HG02870 (cell line): ENCODE results near the gene CDC5L.

Experiments used
- ATAC-seq: cut with Tn5 transposase; IDR thresholded peaks from one replicate; pipeline ENCODE4 v1.9.1; 2021; ENCODE audit warnings: mild to moderate bottlenecking, moderate library complexity; ENCODE audit not compliant: unreplicated experiment

CDC5L gene

GRCh38 chr6:44473393-44474189 lies 86.1 kb downstream of the CDC5L start:
- no peak for ATAC-seq

DNA sequence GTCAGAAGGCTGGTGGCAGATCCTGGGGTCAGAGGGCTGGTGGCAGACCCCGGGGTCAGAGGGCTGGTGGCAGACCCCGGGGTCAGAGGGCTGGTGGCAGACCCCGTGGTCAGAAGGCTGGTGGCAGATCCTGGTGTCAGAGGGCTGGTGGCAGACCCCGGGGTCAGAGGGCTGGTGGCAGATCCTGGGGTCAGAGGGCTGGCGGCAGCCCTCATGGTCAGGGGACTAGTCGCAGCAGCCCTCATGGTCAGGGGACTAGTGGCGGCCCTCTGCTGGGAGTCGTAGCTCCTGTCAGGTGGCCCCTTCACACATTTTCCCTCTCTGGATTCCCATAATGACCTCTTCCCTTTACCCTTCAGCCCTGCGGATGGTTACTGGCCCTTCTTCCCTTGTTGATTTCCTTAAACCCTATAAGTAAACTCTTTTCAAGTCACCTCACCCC lies 86.7 kb downstream of the CDC5L start:
- no peak for ATAC-seq

DNA sequence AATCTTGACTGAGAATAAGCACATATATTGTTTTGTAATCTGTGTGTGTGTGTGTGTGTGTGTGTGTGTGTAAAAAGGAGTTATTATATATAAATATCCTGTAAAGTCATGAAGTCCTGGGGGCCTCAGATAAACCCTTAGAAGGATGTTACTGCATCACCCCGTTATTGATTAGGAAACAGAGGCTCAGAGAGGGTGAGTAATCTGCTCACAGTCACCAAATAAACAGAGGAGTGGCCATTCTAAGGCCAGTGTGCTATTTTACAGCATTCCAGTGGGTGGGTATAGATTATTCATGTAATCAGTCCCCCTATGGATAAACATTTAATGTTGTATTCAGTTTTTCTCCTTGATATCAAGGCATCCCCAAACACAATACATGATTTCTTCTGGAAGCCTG lies 87.1 kb downstream of the CDC5L start:
- no peak for ATAC-seq

DNA sequence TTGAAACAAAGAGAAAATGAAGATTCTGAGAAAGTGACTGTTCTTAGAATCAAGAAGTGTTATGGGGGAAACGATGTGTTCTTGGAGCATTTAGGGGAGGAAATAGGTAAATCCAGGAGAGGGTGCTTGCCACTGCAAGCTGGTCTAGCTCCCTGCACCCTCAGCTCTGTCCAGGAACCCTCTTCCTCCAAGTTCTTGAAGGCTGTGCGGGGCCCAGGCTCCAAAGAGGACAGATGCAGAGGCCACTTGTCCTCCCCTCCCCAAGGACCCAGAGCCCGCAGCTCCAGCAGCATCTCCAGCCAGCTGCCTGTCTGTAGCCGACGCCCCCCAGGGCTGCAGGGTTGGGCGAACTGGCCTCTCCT lies 87.9 kb downstream of the CDC5L start:
- no peak for ATAC-seq

DNA sequence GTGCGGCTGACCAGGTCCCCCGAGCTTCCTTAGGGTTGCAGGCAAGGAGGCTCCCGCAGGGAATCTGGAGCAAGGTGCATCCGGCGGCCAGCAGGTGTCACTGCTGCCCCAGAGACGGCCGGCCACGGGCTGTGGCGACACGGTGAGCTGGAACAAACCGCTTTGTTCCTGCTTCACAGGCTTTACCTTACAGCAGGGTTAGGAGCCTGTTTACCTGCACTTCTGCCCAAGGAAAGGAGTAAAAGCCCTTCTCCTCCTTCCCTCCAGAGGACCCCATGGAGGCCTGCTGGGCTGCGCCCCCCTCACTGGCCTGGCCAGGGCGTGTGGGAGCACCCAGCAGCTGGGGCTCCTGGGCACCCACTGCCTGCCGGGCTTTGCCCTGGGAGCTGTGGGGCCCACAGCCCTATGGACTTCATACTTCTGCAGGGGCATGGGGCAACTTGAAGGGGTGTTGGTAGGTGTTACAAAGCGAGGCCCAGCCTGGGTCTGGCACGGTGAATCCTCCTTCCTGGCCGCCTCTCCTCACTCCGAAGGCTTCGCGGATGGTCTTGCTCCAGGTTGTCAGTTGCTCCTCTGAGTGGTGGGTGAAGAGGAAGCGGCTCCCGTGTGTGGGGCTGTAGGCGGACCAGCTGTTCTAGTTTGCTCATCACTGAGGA lies 88.4 kb downstream of the CDC5L start:
- no peak for ATAC-seq

DNA sequence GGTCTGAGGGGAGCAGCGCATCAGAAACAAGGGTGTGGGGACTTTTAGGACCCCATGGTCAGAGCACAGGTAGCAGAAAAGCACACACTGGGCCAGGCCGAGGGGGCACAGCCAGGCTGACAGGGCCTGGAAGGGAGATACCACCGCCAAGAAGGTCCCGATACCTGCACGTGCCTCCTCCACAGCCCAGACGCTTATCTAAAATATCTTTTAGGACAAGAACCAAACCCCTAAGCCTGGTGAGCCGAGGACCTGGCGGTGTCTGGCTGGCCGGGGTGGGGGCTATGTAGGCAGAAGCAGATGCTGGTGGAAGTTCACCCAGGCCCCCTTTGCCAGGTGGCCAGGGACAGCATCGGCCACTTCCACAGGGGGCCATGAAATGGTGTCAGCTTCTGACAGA lies 89.3 kb downstream of the CDC5L start:
- no peak for ATAC-seq

GRCh38 chr6:44477293-44477894 lies 89.9 kb downstream of the CDC5L start:
- ATAC-seq = no peak

DNA sequence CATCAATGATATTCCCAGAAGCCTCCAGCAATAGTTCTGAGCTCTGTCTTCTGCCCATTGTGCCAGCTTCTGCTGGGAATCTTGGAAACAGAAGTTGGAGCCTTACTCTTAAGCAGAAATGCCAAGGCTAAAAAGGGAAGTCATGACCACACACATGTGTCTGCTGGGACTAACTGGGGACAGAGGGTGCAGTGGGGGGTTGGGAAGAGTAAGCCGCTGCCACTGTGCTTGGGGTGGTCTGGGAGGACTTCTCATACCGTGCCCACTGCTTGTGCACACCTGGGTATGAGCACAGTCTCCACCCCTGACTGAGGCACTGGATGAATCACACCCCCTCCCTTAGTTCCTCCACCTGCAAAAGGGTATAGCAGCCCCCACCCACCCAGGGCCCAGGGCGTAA lies 90.7 kb downstream of the CDC5L start:
- no peak for ATAC-seq

DNA sequence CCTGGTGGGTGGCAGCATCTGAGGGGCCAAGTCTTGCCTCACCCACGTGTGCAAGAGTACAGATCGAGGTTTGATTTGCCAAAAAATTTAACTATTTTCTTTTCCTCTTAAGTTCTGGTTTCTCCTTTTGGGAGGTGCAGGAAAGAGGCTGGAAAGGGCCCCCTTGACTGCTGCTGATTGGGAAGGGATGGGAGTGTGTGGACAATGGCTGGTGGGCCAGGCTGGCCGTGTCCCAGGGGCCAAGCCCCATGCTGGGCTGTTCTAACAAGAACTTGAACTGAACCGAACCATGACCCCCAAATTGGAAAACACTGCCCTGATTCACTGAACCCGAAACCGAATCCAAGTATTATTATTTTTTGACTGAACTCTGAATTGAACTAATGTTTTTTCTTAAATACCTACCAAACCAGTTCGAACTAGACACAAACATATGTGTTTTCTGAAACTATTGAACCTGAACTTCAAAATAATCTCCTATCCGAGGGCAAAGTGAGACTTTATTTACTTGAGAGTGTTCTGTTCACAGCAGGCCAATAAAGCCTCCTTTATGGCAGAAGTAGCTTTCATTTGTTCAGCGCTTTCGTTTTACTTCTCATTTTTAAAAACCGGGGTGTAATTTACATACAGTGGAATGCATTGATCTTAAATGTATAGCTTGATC lies 91.2 kb downstream of the CDC5L start:
- no peak for ATAC-seq

DNA sequence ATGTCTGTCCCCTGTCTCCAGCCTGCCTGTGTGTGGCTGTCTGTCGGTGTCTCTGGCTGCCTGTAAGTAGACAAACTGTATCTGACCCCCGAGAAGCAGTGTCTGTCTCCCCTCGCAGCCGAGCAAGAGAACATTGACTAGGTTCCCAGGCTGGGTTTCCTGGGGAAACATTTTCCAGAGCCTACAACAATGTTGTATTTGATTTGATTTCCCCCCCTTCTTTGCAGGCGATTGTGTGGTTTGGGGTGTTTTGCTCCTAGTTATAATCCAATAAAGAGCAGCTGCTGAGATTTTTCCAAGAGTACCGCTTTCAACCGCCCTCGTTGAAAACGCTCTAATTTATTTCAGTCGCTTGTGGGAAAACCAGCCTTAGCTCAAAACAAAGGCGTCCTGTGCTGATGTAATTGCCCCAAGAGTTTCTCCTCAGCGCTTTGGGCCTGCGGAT lies 92.6 kb downstream of the CDC5L start:
- no peak for ATAC-seq

- ATAC-seq = no peak
Observed at GRCh38 chr6:44481056-44481455, 93.5 kb downstream of the CDC5L start.

DNA sequence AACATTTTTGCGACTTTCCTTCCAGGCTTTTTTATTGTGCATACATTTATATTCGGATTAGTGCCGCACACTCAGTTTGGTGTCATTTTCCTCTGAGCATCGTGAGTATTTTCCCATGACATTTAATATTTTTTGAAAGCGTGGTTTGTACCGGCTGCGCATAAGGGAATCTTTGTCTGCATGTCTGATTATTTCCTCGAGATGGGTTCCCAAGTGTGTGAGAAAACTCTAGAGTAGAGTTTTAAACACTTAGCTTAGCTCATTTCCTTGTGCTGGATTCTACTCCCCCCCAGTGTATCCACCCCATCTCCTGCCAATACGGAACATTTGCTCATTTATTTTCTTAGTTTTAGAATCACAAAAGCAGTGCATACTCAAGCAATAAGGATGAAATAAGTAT lies 94.3 kb downstream of the CDC5L start:
- no peak for ATAC-seq

- no peak for ATAC-seq
Observed at GRCh38 chr6:44485601-44486401, 98.3 kb downstream of the CDC5L start.

GRCh38 chr6:44487002-44487401 lies 99.5 kb downstream of the CDC5L start:
- ATAC-seq = no peak

DNA sequence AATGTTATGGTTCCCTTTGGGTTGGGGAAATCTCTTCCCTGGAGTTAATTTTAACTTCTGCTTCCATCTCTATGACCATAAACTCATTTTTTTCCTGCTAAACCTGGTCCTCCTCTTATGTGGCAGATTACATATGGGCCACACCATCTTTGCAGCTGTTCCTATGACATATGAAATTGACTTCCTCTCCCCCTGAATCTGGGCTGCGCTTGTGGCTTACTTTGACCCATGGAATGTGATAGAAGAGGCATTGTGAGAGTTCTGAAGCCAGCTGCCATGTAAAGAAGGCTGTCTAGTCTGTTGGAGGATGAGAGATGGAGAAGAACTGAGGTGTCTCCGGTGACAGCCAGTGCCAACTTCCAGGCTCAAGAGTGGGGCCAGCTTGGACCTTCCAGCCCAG lies 100.1 kb downstream of the CDC5L start:
- ATAC-seq = no peak

DNA sequence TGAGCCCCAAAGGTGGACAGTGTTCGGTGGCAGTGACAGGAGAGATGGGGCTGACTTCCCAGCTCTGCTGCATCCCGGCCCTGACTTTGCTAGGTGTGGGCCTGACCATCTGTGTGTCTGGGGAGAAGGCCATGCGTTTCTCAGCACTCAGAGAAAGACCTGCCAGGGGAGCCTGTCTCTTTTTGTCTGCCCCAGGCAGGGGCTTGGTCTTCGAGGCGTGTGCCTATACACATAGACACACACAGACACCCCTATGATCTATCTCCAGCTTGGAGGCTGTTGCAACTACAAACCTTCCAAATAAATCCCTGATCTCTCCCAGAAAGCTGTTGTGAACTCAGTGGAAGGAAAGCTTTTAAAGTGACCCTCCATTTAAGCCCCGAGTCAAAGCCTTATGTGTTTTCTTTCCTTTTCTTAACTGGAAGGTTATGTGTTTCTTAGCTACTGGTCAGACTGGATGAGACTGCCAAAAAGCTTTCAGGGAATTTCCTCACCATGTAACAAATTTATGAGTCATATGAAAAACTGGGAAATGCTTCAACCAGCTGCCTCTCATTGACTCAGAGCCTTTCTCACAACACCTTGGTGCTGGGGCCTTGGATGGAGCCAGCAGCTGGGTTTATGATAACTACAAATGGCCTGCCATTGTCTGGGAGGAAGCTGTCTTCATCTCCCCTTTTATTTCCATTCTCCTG lies 102.6 kb downstream of the CDC5L start:
- no peak for ATAC-seq

GRCh38 chr6:44493132-44493531 lies 105.6 kb downstream of the CDC5L start:
- ATAC-seq = no peak

DNA sequence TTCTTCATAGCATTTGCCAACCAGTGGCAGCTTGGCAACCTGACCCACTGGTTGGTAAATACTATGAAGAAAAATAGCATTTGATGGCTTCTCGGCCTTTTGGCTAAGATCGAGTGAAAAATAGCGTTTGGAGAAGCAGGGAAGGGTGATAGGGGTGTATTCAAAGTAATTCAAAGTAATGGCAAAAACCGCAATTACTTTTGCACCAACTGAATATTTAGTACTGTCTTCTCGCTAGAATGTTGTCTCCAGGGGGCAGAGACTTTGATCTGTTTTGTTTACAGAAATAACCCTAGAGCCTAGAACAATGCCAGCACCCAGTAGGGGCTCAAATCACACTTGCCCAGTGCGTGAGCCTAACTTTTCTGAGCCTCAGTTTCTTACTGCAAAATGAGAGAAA lies 106.1 kb downstream of the CDC5L start:
- ATAC-seq = no peak

- no peak for ATAC-seq
Observed at GRCh38 chr6:44494011-44494501, 106.5 kb downstream of the CDC5L start.
